Transverse colon (tissue), 4 donors: ENCODE results near the gene KCNF1. TPM values are rescaled to one million over a fixed set of nuclear protein-coding genes. Genes with fewer than 3 reads are reported as not detected.

Experiments used
- DNase-seq: peaks from one replicate; pipeline ENCODE4 v3.0.0-alpha.2; 2019
- H3K27ac ChIP-seq, 4 donors: fragments of 200-600 bp; sonication (generic); 2 replicates each; pipeline ENCODE4 v1.5.1; 2016 to 2018; ENCODE audit warnings: inconsistent platforms in 4 of 4
- H3K27me3 ChIP-seq: fragments of 200-600 bp; sonication (generic); 2 replicates; pipeline ENCODE4 v1.5.1; 2017; ENCODE audit warnings: inconsistent platforms
- H3K36me3 ChIP-seq, 4 donors: fragments of 200-600 bp; sonication (generic); 2 replicates each; pipeline ENCODE4 v1.5.1; 2017 to 2019; ENCODE audit warnings: inconsistent platforms in 4 of 4
- H3K4me1 ChIP-seq, 4 donors: fragments of 200-600 bp; sonication (generic); 2 replicates each; pipeline ENCODE4 v1.5.1; 2017 to 2020; ENCODE audit warnings: inconsistent platforms in 4 of 4
- H3K4me3 ChIP-seq, 4 donors: fragments of 200-600 bp; sonication (generic); 1 replicate in 1 of 4; 2 replicates in 3 of 4; pipeline versions ENCODE4 v1.5.1 to v1.6.1; 2017 to 2019; ENCODE audit warnings: inconsistent platforms in 4 of 4
- H3K9me3 ChIP-seq, 2 donors: fragments of 200-600 bp; sonication (generic); 2 replicates each; pipeline ENCODE4 v1.5.1; 2017 to 2019; ENCODE audit warnings: inconsistent platforms in 2 of 2
- EP300 ChIP-seq: sonication (generic); formaldehyde crosslinking; IDR thresholded peaks from one replicate; pipeline ENCODE4 v1.6.1; 2017; ENCODE audit warnings: antibody characterized with exemption, low read depth
- POLR2A ChIP-seq: fragments of 450-650 bp; IDR thresholded peaks from one replicate; pipeline ENCODE4 v1.6.1; 2016; ENCODE audit warnings: antibody characterized with exemption, mild to moderate bottlenecking, moderate library complexity
- POLR2AphosphoS5 ChIP-seq, 3 donors: sonication (generic); formaldehyde crosslinking; IDR thresholded peaks; one replicate each; pipeline ENCODE4 v1.6.1; 2016; ENCODE audit warnings: antibody characterized with exemption in 3 of 3
- WGBS, 2 donors: methylation state at CpG; one replicate each; pipeline ENCODE4 v1.1.5; 2018; ENCODE audit warnings: low coverage in 1 of 2; 5-methylcytosine and 5-hydroxymethylcytosine counted together
- in situ Hi-C, 4 donors: fragments of 200-750 bp; cut with MboI; loops; one replicate each; pipeline versions ENCODE4 v1.15.0 to v1.15.1; 2017; ENCODE audit warnings: low sequenced_read_pairs in 3 of 4, low pct_ligation_motif_present in 1 of 4, low pct_unique_long_range_greater_than_20kb in 1 of 4
- intact Hi-C: fragments of 100-400 bp; cut with DNase I; formaldehyde crosslinking; loops from one replicate; pipeline ENCODE4 v1.15.1; 2023; ENCODE audit warnings: low total_unique reads
- total RNA-seq, 4 donors: library from RNA; depleted of rRNA; stranded (reverse); fragments of >200 nt; gene quantifications; one replicate each; pipeline ENCODE4 v1.1.0, GENCODE V29; 2016
- TF ChIP-seq, protein P1 (sequence below), 5 experiments: fragments of 200-600 bp in 3 of 5; fragments of 450-650 bp in 2 of 5; sonication (generic) in 3 of 5; IDR thresholded peaks; 1 replicate in 2 of 5; 2 replicates in 3 of 5; pipeline ENCODE4 v1.5.1; 2016 to 2017; ENCODE audit warnings: antibody characterized with exemption in 5 of 5, inconsistent platforms in 3 of 5, mild to moderate bottlenecking in 2 of 5, moderate library complexity in 1 of 5

Gene KCNF1
- total RNA-seq, 4 donors from 2014 or later: 0.27 TPM; not detected in 3

DNA sequence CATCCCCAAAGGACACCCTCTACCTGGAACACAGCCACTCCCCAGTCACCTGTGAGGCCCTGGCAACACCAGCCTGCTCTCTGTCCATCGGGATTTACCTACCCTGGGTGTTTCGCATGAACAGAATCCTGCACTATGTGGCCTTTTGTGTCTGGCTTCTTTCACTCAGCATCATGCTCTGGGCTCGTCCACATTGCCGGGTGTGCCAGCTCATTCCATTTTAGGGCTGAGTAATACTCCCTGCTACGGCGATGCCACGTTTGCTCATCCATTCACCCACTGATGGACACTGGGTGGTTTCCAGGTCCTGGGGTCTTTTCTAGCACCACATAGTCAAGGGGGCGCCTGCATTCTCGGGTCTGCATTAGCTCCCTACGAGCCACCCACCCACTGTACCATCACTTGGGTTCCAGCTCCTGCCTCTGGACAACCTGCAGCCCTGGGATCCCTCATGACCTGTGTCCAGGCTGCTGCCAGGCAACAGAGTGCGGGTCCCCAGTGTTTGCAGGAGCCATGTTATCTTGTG lies 22.0 kb downstream of the KCNF1 start:
- Histone ChIP-seq H3K27ac (no peak overlapping the region), H3K4me1 (no peaks in the 10 kb centered on the region), H3K36me3 (no peaks in the 10 kb centered on the region), H3K9me3 (peaks cover 0 to 5% of the 10 kb centered on the region in 2 donors), H3K27me3 (no peaks in the 10 kb centered on the region), H3K4me3 (no peak overlapping the region)
- TF ChIP-seq, protein P1, sequence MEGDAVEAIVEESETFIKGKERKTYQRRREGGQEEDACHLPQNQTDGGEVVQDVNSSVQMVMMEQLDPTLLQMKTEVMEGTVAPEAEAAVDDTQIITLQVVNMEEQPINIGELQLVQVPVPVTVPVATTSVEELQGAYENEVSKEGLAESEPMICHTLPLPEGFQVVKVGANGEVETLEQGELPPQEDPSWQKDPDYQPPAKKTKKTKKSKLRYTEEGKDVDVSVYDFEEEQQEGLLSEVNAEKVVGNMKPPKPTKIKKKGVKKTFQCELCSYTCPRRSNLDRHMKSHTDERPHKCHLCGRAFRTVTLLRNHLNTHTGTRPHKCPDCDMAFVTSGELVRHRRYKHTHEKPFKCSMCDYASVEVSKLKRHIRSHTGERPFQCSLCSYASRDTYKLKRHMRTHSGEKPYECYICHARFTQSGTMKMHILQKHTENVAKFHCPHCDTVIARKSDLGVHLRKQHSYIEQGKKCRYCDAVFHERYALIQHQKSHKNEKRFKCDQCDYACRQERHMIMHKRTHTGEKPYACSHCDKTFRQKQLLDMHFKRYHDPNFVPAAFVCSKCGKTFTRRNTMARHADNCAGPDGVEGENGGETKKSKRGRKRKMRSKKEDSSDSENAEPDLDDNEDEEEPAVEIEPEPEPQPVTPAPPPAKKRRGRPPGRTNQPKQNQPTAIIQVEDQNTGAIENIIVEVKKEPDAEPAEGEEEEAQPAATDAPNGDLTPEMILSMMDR (IDR thresholded peaks at IDR 0.05): no peak
- TF ChIP-seq EP300: no peak
- TF ChIP-seq POLR2AphosphoS5 (IDR thresholded peaks at IDR 0.05): no peak
- TF ChIP-seq POLR2A: no peak
- in situ Hi-C loops (no loop called here), intact Hi-C loops (no loop called here)
- WGBS, 2 donors: 90 to 100% methylated on average over 1 to 11 of the region's 11 CpGs
- DNase-seq: no peak

DNA sequence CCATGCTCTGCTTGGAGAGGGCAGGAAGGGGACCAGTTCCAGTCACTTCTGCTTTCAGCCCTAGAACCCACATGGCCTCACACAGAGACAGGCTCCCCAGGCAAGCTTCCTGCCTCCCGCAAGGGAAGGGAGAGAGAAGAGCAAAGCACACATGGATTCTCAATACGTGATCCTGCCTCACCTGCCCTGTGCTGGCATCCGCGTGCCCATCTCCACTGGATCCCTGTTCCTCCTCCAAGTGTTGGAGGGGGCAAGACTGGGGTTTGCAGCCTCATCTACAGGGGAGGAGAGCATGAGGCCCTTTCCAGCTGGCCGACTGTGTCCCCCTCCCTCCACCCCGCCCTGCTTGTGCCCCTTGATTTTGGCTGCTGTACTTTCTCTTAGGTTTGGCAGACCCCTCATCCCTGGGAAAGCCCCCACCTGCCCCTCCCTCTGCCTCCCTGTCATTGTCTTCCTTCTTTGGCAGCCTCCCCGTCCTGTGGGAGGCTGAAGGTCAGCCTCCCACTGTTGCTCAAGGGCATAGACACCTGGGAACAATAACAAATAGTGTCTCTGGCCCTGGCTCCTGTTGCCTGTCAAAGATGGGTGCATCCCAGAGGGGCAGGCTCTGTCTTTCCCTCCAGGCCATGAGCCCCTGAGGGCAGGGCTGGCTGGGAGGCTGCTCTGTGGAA lies 22.7 kb downstream of the KCNF1 start:
- Histone ChIP-seq H3K4me1 (no peaks in the 10 kb centered on the region), H3K27ac (no peak overlapping the region), H3K36me3 (no peaks in the 10 kb centered on the region), H3K4me3 (no peak overlapping the region), H3K9me3 (peaks cover 3 to 11% of the 10 kb centered on the region in 2 donors), H3K27me3 (no peaks in the 10 kb centered on the region)
- WGBS, 2 donors: 80% methylated on average over 5 of the region's 7 CpGs; no CpG with 5 or more reads in 1 of the 2 donors
- no peak for DNase-seq
- in situ Hi-C loops: no loop called here
- TF ChIP-seq, protein P1 (IDR thresholded peaks at IDR 0.05): no peak
- no peak for TF ChIP-seq POLR2AphosphoS5 (IDR thresholded peaks at IDR 0.05)
- no peak for TF ChIP-seq POLR2A
- TF ChIP-seq EP300: no peak
- intact Hi-C loops: no loop called here

GRCh38 chr2:10934979-10935350 lies 23.2 kb downstream of the KCNF1 start:
- Histone ChIP-seq H3K27ac (no peak overlapping the region), H3K9me3 (peaks cover 4 to 12% of the 10 kb centered on the region in 2 donors), H3K4me3 (no peak overlapping the region), H3K27me3 (no peaks in the 10 kb centered on the region), H3K36me3 (no peaks in the 10 kb centered on the region), H3K4me1 (no peaks in the 10 kb centered on the region)
- TF ChIP-seq EP300 (no peak), POLR2AphosphoS5 (IDR thresholded peaks at IDR 0.05) (no peak), POLR2A (no peak)
- TF ChIP-seq, protein P1 (IDR thresholded peaks at IDR 0.05): no peak
- intact Hi-C loops: no loop called here
- DNase-seq: no peak
- WGBS, 2 donors: 67% methylated on average over 15 of the region's 15 CpGs; no CpG with 5 or more reads in 1 of the 2 donors
- in situ Hi-C loops: no loop called here

DNA sequence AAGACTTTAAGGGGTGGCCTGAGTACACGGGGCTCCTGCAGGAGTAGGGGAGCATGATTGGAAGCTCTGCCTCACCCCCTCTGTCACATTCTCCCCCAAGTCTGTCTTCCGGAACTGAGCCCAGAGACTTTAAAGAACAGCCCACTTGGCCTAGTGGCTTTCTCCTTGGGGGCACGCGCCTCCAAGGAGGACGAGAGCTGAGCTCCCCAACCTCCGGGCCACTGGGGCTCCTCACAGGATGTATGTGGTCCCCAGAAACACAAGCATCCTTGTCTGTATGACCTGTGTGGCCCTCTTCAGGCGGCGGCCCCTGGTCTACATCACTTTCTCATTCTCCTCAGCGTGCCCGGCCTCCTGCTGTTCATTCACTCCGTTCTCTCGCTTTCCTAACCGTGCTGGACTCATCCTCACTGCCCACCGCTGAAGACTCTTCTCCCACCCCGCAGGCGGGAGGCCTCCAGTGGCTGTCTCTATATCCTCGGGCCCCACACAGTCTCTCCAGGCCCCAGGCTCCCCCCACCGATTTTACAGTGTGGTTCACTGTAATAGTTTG lies 23.7 kb downstream of the KCNF1 start:
- in situ Hi-C loops (no loop called here), intact Hi-C loops (no loop called here)
- TF ChIP-seq, protein P1 (IDR thresholded peaks at IDR 0.05): no peak
- TF ChIP-seq POLR2AphosphoS5 (IDR thresholded peaks at IDR 0.05) (no peak), POLR2A (no peak), EP300 (no peak)
- Histone ChIP-seq H3K4me1 (no peaks in the 10 kb centered on the region), H3K9me3 (peaks cover 4 to 12% of the 10 kb centered on the region in 2 donors), H3K4me3 (no peak overlapping the region), H3K27ac (no peak overlapping the region), H3K36me3 (no peaks in the 10 kb centered on the region), H3K27me3 (no peaks in the 10 kb centered on the region)
- WGBS, 2 donors: 91% methylated on average over 18 of the region's 18 CpGs; no CpG with 5 or more reads in 1 of the 2 donors
- no peak for DNase-seq
